BE2C (cell line): ENCODE measurements around the gene IFI16.
"Not testable (repeated sequence)": the region's sequence is repeated elsewhere in the genome, so short reads cannot be mapped to it uniquely, and the experiment has no call there.

Experiments used
- DNase-seq: peaks from one replicate; pipeline ENCODE4 v3.0.0-alpha.2; 2020
- H3K27me3 ChIP-seq: fragments of 250-450 bp; sonication (Bioruptor Pico); 2 replicates; pipeline ENCODE4 v1.5.1; 2020; ENCODE audit warnings: mild to moderate bottlenecking
- H3K36me3 ChIP-seq: fragments of 250-450 bp; sonication (Bioruptor Pico); 2 replicates; pipeline ENCODE4 v1.5.1; 2020; ENCODE audit warnings: mild to moderate bottlenecking
- H3K4me1 ChIP-seq: fragments of 250-450 bp; sonication (Bioruptor Pico); 2 replicates; pipeline ENCODE4 v1.5.1; 2020
- H3K4me3 ChIP-seq: 2 replicates; pipeline ENCODE4 v1.5.1; 2011; ENCODE audit warnings: low read depth, low read length
- H3K9me3 ChIP-seq: fragments of 250-450 bp; sonication (Bioruptor Pico); 2 replicates; pipeline ENCODE4 v1.5.1; 2020
- TF ChIP-seq, protein P1 (sequence below): IDR thresholded peaks from 2 replicates; pipeline ENCODE4 v1.5.1; 2012; ENCODE audit warnings: mild to moderate bottlenecking, low read depth, low read length

Gene IFI16

GRCh38 chr1:159000625-159001024 lies 9.1 kb upstream of the IFI16 start:
- H3K36me3 ChIP-seq: no peaks in the 10 kb centered on the region
- TF ChIP-seq, protein P1, sequence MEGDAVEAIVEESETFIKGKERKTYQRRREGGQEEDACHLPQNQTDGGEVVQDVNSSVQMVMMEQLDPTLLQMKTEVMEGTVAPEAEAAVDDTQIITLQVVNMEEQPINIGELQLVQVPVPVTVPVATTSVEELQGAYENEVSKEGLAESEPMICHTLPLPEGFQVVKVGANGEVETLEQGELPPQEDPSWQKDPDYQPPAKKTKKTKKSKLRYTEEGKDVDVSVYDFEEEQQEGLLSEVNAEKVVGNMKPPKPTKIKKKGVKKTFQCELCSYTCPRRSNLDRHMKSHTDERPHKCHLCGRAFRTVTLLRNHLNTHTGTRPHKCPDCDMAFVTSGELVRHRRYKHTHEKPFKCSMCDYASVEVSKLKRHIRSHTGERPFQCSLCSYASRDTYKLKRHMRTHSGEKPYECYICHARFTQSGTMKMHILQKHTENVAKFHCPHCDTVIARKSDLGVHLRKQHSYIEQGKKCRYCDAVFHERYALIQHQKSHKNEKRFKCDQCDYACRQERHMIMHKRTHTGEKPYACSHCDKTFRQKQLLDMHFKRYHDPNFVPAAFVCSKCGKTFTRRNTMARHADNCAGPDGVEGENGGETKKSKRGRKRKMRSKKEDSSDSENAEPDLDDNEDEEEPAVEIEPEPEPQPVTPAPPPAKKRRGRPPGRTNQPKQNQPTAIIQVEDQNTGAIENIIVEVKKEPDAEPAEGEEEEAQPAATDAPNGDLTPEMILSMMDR: no peak
- no peaks in the 10 kb centered on the region for H3K27me3 ChIP-seq
- H3K9me3 ChIP-seq: no peaks in the 10 kb centered on the region
- H3K4me3 ChIP-seq: peak overlapping the region; percentile 74
- DNase-seq: peak; percentile 58
- H3K4me1 ChIP-seq: peaks cover 3% of the 10 kb centered on the region

DNA sequence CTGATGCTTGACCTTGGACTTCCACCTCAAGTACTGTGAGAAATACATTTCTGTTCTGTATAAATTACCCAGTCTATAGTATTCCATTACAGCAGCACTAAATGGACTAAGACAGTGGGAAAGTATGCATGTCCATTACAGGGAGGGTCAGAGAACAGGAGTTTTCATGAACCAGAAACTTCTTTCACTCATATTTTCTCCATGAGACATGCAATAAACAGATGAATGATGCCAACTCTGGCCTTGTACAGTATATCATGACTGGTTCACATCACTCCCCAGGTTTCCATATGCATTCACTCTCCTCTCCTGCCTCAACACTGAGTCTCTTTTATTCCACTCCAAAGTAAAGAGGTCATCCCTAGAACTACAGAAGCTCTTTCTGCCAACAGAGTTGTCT lies 4.5 kb upstream of the IFI16 start:
- Histone ChIP-seq H3K4me1 (peaks cover under 1% of the 10 kb centered on the region), H3K27me3 (no peaks in the 10 kb centered on the region), H3K36me3 (no peaks in the 10 kb centered on the region), H3K4me3 (no peak overlapping the region), H3K9me3 (no peaks in the 10 kb centered on the region)
- TF ChIP-seq, protein P1: no peak
- DNase-seq: no peak

GRCh38 chr1:159005676-159006075 lies 4.0 kb upstream of the IFI16 start:
- H3K4me3 ChIP-seq: no peak overlapping the region
- no peaks in the 10 kb centered on the region for H3K27me3 ChIP-seq
- TF ChIP-seq, protein P1: no peak

DNA sequence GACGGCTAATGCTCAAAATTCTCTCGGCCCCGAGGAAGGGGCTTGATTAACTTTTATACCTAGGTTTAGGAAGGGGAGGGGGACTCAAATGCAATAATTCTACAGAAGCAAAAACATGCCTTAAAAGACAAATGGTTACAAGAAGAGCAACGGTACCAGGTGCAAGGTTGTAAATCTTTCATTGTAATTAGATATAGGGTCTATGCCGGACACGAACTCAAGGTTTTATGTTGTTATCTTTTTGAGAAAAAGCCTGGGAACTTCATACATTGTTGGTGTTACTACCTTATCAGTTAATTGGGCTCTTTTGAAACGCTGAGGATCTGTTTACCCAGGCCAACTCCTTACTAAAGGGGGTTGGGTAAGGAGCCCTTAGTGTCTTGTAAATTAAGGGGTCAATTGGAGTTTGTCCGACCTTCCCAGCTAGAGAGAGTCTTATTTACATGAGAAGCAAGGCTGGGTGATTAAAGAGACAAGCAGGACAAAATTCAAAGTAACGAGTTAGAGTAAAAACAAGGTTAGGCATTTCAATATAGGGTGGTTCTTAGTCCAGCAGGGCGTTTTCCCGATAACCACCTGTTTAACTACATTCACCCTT lies 3.4 kb upstream of the IFI16 start:
- not testable (repeated sequence) for H3K4me3 ChIP-seq, H3K36me3 ChIP-seq, H3K27me3 ChIP-seq

More at GRCh38 chr1:159005676-159006075, 4.0 kb upstream of the IFI16 start:
- Histone ChIP-seq H3K36me3 (no peaks in the 10 kb centered on the region), H3K4me1 (no peaks in the 10 kb centered on the region; the same call in 1 of the 2 replicates), H3K9me3 (no peaks in the 10 kb centered on the region)
- peak; percentile 18 for DNase-seq

DNA sequence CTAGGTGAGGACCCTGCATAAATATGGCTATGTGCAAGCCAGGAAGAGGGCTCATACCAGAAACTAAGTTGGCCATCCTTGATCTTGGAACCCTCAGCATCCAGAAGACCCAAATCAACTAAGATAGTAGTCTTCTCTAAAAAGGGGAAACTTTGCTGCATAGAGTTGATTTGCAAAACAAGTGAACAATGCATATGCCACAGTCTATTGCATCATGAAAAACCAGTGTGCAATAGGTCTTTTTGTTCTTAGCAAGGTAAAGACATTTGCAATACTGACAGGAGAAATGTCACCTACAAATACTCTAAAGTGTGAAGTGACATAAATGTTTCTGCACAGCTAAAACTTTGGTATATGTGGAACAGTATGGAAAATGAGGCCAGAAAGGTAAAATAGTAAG lies 2.0 kb upstream of the IFI16 start:
- no peak for DNase-seq
- H3K4me1 ChIP-seq: no peaks in the 10 kb centered on the region
- TF ChIP-seq, protein P1: no peak
- H3K36me3 ChIP-seq: no peaks in the 10 kb centered on the region
- H3K9me3 ChIP-seq: no peaks in the 10 kb centered on the region
- no peak overlapping the region for H3K4me3 ChIP-seq
- H3K27me3 ChIP-seq: no peaks in the 10 kb centered on the region

More for the DNA sequence above, 3.4 kb upstream of the IFI16 start:
- not testable (repeated sequence) for H3K9me3 ChIP-seq, DNase-seq, H3K4me1 ChIP-seq

DNA sequence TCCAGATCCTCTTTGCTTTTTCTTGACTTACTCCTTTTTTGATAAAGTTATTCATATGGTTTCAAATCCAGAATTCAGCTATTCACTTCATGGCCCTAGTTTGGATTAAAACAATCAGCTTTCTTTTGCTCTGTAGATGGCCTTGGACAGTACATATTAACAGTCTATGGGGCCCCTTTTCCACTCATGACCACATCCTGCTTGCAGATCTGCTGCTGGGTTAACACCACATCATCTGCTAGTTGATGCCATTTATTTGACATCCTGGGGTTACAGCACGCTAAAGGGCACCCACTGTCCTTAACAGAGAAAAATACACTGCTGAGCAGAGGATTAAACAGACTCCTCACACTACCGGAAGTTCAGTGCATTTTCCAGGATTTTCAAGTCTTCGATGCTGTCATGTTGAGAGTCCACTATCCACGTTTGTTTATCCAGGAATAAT lies 941 bp upstream of the IFI16 start:
- Histone ChIP-seq H3K27me3 (no peaks in the 10 kb centered on the region), H3K4me1 (no peaks in the 10 kb centered on the region), H3K36me3 (no peaks in the 10 kb centered on the region), H3K9me3 (no peaks in the 10 kb centered on the region), H3K4me3 (no peak overlapping the region)
- DNase-seq: no peak
- TF ChIP-seq, protein P1: no peak
